H9 (cell line): Measurements from ENCODE around the gene SNX1. TPM values are rescaled to one million over a fixed set of nuclear protein-coding genes. Genes with fewer than 3 reads are reported as not detected.

Experiments
- DNase-seq: peaks from one replicate; pipeline ENCODE4 v3.0.0-alpha.2; 2017
- H2AFZ ChIP-seq: one replicate; pipeline ENCODE4 v1.6.1; 2013; ENCODE audit warnings: mild to moderate bottlenecking, low read length, control low read depth, moderate library complexity
- H2AK5ac ChIP-seq: 2 replicates; pipeline ENCODE4 v1.6.1; 2013; ENCODE audit warnings: low read length, control low read depth, mixed read lengths; ENCODE audit not compliant: insufficient read length
- H2BK120ac ChIP-seq: one replicate; pipeline ENCODE4 v1.6.1; 2013; ENCODE audit warnings: low read depth, mild to moderate bottlenecking, low read length, control low read depth, inconsistent platforms; ENCODE audit not compliant: poor library complexity, severe bottlenecking
- H2BK12ac ChIP-seq: 2 replicates; pipeline ENCODE4 v1.6.1; 2013; ENCODE audit warnings: low read length, control low read depth, mixed read lengths, low read depth; ENCODE audit not compliant: insufficient read length
- H2BK15ac ChIP-seq: 2 replicates; pipeline ENCODE4 v1.6.1; 2013; ENCODE audit warnings: low read depth, low read length, control low read depth
- H2BK20ac ChIP-seq: one replicate; pipeline ENCODE4 v1.6.1; 2013; ENCODE audit warnings: low read depth, mild to moderate bottlenecking, low read length, control low read depth, inconsistent platforms; ENCODE audit not compliant: poor library complexity, severe bottlenecking
- H2BK5ac ChIP-seq: 2 replicates; pipeline ENCODE4 v1.6.1; 2013; ENCODE audit warnings: low read length, control low read depth, mixed read lengths; ENCODE audit not compliant: insufficient read length
- H3K14ac ChIP-seq: 2 replicates; pipeline ENCODE4 v1.6.1; 2013; ENCODE audit warnings: low read length, control low read depth; ENCODE audit not compliant: insufficient read depth
- H3K18ac ChIP-seq: 2 replicates; pipeline ENCODE4 v1.6.1; 2013; ENCODE audit warnings: low read depth, mild to moderate bottlenecking, mixed read lengths, low read length, control low read depth; ENCODE audit not compliant: insufficient read length
- H3K23ac ChIP-seq: 2 replicates; pipeline ENCODE4 v1.6.1; 2013; ENCODE audit warnings: low read length, control low read depth, mixed read lengths, low read depth; ENCODE audit not compliant: insufficient read length
- H3K23me2 ChIP-seq: 2 replicates; pipeline ENCODE4 v1.6.1; 2013; ENCODE audit warnings: low read depth, mild to moderate bottlenecking, mixed read lengths, low read length, control low read depth; ENCODE audit not compliant: insufficient read length, poor library complexity, severe bottlenecking
- H3K27ac ChIP-seq: 2 replicates; pipeline ENCODE4 v1.5.1; 2013; ENCODE audit warnings: low read length, control low read depth, mixed read lengths, low read depth; ENCODE audit not compliant: insufficient read length
- H3K27me3 ChIP-seq: 2 replicates; pipeline ENCODE4 v1.6.1; 2013; ENCODE audit warnings: low read length, control low read depth, inconsistent platforms; ENCODE audit not compliant: insufficient read depth
- H3K4ac ChIP-seq: 2 replicates; pipeline ENCODE4 v1.6.1; 2013; ENCODE audit warnings: low read depth, mild to moderate bottlenecking, control low read depth, inconsistent platforms, low read length, moderate library complexity
- H3K4me1 ChIP-seq: 2 replicates; pipeline ENCODE4 v1.6.1; 2013; ENCODE audit warnings: low read length, control low read depth, inconsistent platforms; ENCODE audit not compliant: insufficient read depth
- H3K4me2 ChIP-seq: 2 replicates; pipeline ENCODE4 v1.6.1; 2013; ENCODE audit warnings: low read length, control low read depth, mixed read lengths; ENCODE audit not compliant: insufficient read length, insufficient read depth
- H3K56ac ChIP-seq: 2 replicates; pipeline ENCODE4 v1.6.1; 2013; ENCODE audit warnings: low read depth, mild to moderate bottlenecking, mixed read lengths, low read length, control low read depth; ENCODE audit not compliant: insufficient read length
- H3K79me1 ChIP-seq: 2 replicates; pipeline ENCODE4 v1.6.1; 2013; ENCODE audit warnings: low read depth, mild to moderate bottlenecking, moderate library complexity, low read length, control low read depth, inconsistent platforms; ENCODE audit not compliant: insufficient read depth, poor library complexity, severe bottlenecking
- H3K79me2 ChIP-seq: 2 replicates; pipeline ENCODE4 v1.6.1; 2013; ENCODE audit warnings: low read length, control low read depth, inconsistent platforms; ENCODE audit not compliant: insufficient read depth
- H3K9ac ChIP-seq: 2 replicates; pipeline ENCODE4 v1.6.1; 2013; ENCODE audit warnings: low read length, control low read depth, mixed read lengths; ENCODE audit not compliant: insufficient read length; ENCODE audit errors: extremely low read depth
- H3K9me3 ChIP-seq: one replicate; pipeline ENCODE4 v1.6.1; 2013; ENCODE audit warnings: low read depth, low read length, inconsistent platforms; ENCODE audit not compliant: control insufficient read depth
- H3T11ph ChIP-seq: one replicate; pipeline ENCODE4 v1.6.1; 2013; ENCODE audit warnings: mild to moderate bottlenecking, low read length, control low read depth, inconsistent platforms
- H4K20me1 ChIP-seq: one replicate; pipeline ENCODE4 v1.6.1; 2013; ENCODE audit not compliant: control insufficient read depth, insufficient read length, insufficient read depth
- H4K5ac ChIP-seq: 2 replicates; pipeline ENCODE4 v1.6.1; 2013; ENCODE audit warnings: low read depth, mild to moderate bottlenecking, mixed read lengths, low read length, control low read depth; ENCODE audit not compliant: insufficient read length
- H4K8ac ChIP-seq: replicated peaks from 2 replicates; pipeline ENCODE4 v1.6.1; 2013; ENCODE audit warnings: low read length, control low read depth, mixed read lengths, low read depth; ENCODE audit not compliant: insufficient read length
- H4K91ac ChIP-seq: 2 replicates; pipeline ENCODE4 v1.6.1; 2013; ENCODE audit warnings: low read depth, mild to moderate bottlenecking, moderate library complexity, mixed read lengths, low read length, control low read depth; ENCODE audit not compliant: insufficient read length
- H3K27ac Mint-ChIP-seq, 3 experiments: 2 replicates in 2 of 3; 3 replicates in 1 of 3; pipeline ENCODE4 v1.8.0; 2020 to 2021; ENCODE audit warnings: mixed read lengths in 3 of 3, mild to moderate bottlenecking in 1 of 3, moderate library complexity in 1 of 3
- H3K27me3 Mint-ChIP-seq: 2 replicates; pipeline ENCODE4 v1.8.0; 2021; ENCODE audit warnings: low read depth, mild to moderate bottlenecking, moderate library complexity, mixed read lengths
- H3K36me3 Mint-ChIP-seq, 3 experiments: 2 replicates in 2 of 3; 3 replicates in 1 of 3; pipeline ENCODE4 v1.8.0; 2020 to 2021; ENCODE audit warnings: low read depth in 3 of 3, mixed read lengths in 3 of 3; ENCODE audit not compliant: insufficient read depth in 1 of 3
- H3K4me1 Mint-ChIP-seq, 2 experiments: 2 replicates each; pipeline ENCODE4 v1.8.0; 2020; ENCODE audit warnings: mixed read lengths in 2 of 2
- H3K4me3 Mint-ChIP-seq, 2 experiments: 2 replicates in 1 of 2; 3 replicates in 1 of 2; pipeline ENCODE4 v1.8.0; 2020 to 2021; ENCODE audit warnings: mild to moderate bottlenecking in 2 of 2, mixed read lengths in 2 of 2, moderate library complexity in 1 of 2
- H3K9me3 Mint-ChIP-seq, 2 experiments: 2 replicates in 1 of 2; 3 replicates in 1 of 2; pipeline ENCODE4 v1.8.0; 2020; ENCODE audit warnings: mild to moderate bottlenecking in 2 of 2, mixed read lengths in 2 of 2, moderate library complexity in 1 of 2
- WGBS: extraction: QIAGEN DNeasy Blood & Tissue Kit; methylation state at CpG from one replicate; pipeline ENCODE4 v1.1.7; 2013; ENCODE audit warnings: missing lambda C conversion rate, low lambda C conversion rate, mixed read lengths; ENCODE audit not compliant: insufficient read length; ENCODE audit errors: extremely low coverage; 5-methylcytosine and 5-hydroxymethylcytosine counted together
- total RNA-seq: library from RNA; stranded (reverse); gene quantifications from 2 replicates; pipeline ENCODE4 v1.2.1, GENCODE V29; 2021
- TF ChIP-seq, protein P1 (sequence below): fragments of 200-600 bp; sonication (generic); conservative IDR thresholded peaks from 3 replicates; pipeline ENCODE4 v1.8.0; 2021; ENCODE audit warnings: antibody characterized with exemption, mild to moderate bottlenecking

The SNX1 gene
- total RNA-seq, 1 experiment from 2014 or later, result 58.8 TPM

DNA sequence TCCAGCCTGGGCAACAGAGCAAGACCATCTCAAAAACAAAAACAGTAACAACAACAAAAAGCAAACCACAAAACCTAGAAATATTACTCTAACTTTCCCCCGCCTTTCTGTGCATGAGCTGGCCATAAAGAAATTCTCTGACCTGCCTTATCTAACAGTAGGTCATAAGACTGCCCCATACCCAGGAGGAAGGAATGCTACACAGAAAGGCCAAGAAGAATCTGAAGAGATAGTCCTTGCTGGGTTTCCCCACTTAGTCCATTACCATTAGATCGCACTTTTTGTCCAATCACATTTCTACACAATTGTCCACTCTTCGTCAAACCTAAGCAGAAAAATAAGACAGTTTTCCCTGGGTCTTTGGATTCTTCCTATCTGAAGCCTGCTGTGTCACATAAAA is 25.7 kb upstream of the SNX1 start:
- Histone ChIP-seq H3K9ac (no peak overlapping the region), H3K4me2 (no peak overlapping the region), H2AFZ (no peak overlapping the region)

More for the DNA sequence above, 25.7 kb upstream of the SNX1 start:
- Mint-ChIP-seq H3K9me3 (no peaks in the 10 kb centered on the region), H3K4me3 (no peak overlapping the region), H3K4me1 (peaks cover 3 to 4% of the 10 kb centered on the region in 2 experiments; a peak in 3 of 4 replicates), H3K36me3 (peaks cover 6 to 31% (median 19%) of the 10 kb centered on the region in 3 experiments; a peak in 6 of 7 replicates), H3K27me3 (no peaks in the 10 kb centered on the region), H3K27ac (no peak overlapping the region)
- Histone ChIP-seq H4K91ac (no peak overlapping the region), H3K23ac (no peak overlapping the region), H2BK12ac (no peak overlapping the region), H3K23me2 (no peaks in the 10 kb centered on the region), H2BK15ac (no peak overlapping the region), H3K9me3 (no peaks in the 10 kb centered on the region), H2AK5ac (no peak overlapping the region), H3K79me2 (no peaks in the 10 kb centered on the region), H3K27ac (no peak overlapping the region), H3K14ac (no peak overlapping the region), H3K18ac (no peak overlapping the region), H4K20me1 (no peaks in the 10 kb centered on the region), H3K27me3 (no peaks in the 10 kb centered on the region), H3K79me1 (no peaks in the 10 kb centered on the region), H4K5ac (no peak overlapping the region), H4K8ac (no peak overlapping the region), H3K4ac (no peak overlapping the region), H3K4me1 (no peaks in the 10 kb centered on the region), H2BK20ac (no peak overlapping the region), H2BK5ac (no peak overlapping the region), H3K56ac (no peak overlapping the region), H3T11ph (no peak overlapping the region), H2BK120ac (no peak overlapping the region)
- no peak for DNase-seq
- WGBS, result no CpG with 5 or more reads among the region's 3 CpGs
- TF ChIP-seq, protein P1, sequence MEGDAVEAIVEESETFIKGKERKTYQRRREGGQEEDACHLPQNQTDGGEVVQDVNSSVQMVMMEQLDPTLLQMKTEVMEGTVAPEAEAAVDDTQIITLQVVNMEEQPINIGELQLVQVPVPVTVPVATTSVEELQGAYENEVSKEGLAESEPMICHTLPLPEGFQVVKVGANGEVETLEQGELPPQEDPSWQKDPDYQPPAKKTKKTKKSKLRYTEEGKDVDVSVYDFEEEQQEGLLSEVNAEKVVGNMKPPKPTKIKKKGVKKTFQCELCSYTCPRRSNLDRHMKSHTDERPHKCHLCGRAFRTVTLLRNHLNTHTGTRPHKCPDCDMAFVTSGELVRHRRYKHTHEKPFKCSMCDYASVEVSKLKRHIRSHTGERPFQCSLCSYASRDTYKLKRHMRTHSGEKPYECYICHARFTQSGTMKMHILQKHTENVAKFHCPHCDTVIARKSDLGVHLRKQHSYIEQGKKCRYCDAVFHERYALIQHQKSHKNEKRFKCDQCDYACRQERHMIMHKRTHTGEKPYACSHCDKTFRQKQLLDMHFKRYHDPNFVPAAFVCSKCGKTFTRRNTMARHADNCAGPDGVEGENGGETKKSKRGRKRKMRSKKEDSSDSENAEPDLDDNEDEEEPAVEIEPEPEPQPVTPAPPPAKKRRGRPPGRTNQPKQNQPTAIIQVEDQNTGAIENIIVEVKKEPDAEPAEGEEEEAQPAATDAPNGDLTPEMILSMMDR, result no peak
